NK-92 treated with Interleukin-12 subunit alpha and Interleukin-12 subunit beta, amount 100 ng/mL, for 24 hours (cell line): ENCODE results near the gene RAB20.
"Not testable (repeated sequence)": the region's sequence is repeated elsewhere in the genome, so short reads cannot be mapped to it uniquely, and the experiment has no call there.

ENCODE experiments used
- DNase-seq: peaks from one replicate; lab custom pipeline; 2025; lab: John Stamatoyannopoulos, UW

Gene RAB20, protein sequence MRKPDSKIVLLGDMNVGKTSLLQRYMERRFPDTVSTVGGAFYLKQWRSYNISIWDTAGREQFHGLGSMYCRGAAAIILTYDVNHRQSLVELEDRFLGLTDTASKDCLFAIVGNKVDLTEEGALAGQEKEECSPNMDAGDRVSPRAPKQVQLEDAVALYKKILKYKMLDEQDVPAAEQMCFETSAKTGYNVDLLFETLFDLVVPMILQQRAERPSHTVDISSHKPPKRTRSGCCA

DNA sequence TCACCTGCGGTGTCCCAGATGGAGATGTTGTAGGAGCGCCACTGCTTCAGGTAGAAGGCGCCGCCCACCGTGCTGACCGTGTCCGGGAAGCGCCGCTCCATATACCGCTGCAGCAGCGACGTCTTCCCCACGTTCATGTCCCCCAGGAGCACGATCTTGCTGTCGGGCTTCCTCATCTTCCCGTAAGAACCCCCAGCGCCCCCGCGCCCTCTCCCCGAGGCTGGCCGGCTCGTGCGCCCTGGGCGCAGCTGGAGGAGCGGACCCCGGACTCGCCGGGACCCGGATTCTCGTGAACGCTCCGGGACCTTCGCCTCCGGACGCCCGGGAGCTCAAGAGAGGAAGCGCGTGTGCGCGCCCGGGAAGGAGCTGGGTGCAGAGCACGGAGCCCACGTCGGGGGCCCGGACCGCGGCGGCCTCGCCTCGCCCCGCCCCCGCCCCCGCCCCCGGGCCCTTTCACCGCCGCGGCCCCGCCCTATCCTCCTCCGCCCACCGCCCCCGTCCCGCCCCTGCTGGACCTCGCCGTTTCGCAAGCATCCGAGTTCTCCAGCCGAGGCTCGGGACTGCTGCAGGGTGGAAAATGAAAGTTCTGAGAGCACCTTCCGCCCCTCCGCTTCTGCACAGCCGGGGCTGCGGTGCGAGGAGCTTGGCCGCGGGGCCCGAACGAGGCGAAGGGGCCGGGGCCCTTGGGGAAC is at the start of gene RAB20:
Gene RAB20 (minus strand): TSS at position 379 of the 692 bp plus-strand sequence. CDS start 203 bp downstream, at position 176.
- DNase-seq = no peak

DNA sequence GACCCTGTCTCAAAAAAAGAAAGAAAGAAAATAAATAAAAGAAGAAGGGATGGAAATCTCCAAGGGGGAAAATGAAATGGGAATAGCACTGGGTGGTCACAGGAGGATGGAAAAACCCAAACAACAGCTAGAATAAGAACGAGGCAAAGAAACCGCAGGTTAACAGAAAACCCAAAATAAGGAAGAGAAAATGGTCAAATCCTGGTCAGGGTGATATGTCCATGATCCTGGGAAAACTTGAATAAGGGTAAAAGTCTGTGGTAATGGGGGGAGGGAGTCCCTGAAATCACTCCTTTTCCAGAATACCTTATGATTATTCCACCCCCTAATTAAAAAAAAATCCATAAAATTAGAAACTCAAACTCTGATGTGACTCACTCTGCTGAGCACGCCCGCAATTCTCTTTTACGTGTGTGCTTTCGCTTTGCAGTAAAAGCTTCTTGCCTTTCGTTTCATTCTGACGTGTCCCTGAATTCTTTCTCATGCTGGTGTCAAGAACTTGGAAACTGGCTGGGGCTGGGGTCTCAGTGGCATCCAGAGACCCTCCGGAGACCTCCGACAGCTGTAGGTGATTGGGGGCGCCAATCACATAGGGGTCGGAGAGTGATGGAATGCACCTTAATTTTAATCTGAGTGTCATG is 49.6 kb upstream of the RAB20 start:
- DNase-seq = no peak

DNA sequence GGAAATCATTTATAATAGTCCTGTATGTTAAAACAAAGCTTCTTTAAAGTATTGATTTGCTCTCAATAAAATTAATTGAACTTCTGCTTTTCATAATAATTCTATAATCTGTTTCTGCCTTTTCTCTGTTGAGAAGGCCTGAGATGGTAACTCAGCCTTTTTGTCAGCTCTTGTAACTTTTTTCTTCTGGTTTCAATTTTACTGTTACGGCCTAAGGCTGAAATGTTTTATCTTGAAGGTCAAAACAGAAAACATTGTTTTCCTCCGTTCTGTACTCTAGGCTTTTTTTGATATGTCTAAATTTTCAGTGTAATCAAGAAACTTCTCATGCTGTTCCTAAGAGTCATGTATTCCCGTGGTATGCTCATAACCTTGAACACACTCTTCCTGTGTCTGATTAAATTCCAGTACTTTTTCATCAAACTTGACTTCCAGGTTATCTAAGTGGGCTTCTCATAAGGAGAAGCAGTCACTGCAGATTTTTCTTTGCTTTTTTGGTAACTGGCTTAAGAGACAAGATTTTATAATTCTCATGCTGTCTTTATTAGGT is 46.2 kb upstream of the RAB20 start:
- no peak for DNase-seq

DNA sequence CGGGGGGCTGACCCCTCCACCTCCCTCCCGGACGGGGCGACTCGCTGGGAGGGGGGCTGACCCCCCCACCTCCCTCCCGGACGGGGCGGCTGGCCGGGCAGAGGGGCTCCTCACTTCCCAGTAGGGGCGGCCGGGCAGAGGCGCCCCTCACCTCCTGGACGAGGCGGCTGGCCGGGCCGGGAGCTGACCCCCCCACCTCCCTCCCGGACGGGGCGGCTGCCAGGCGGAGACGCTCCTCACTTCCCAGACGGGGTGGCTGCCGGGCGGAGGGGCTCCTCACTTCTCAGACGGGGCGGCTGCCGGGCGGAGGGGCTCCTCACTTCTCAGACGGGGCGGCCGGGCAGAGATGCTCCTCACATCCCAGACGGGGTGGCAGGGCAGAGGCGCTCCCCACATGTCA is 44.8 kb upstream of the RAB20 start:
- DNase-seq = not testable (repeated sequence)

DNA sequence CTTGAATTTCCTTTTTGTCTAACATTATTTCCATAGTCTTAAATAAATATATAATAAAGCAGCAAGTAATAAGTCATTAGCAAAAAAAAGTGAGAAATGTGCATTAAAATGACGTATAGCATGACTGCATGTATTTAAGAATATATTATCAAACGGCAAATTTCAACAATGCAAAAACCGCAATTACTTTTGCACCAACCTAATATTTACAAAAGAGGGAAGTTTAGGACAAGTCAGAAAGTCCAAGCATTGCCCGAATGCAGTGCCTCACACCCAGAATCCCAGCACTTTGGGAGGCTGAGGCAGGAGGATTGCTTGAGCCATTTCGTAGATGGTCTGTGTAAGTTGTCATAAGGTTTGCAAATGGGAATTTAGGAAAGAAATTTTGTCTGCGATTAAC is 43.6 kb upstream of the RAB20 start:
- DNase-seq = no peak

DNA sequence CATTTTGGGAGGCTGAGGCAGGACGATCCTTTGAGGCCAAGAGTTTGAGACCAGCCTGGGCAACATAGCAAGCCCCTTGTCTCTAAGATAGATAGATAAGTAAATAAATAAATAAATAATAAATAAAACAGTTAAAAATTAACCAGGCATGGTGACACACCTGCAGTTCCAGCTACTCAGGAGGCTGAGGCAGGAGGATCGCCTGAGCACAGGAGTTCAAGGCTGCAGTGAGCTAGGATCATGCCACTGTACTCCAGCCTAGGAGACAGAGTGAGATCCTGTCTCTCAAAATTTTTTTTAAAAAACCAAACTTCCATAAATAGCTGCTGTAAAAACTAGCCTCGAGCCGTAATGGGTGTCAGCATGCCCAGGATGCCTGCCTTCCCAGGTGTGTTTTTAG is 39.5 kb upstream of the RAB20 start:
- no peak for DNase-seq

DNA sequence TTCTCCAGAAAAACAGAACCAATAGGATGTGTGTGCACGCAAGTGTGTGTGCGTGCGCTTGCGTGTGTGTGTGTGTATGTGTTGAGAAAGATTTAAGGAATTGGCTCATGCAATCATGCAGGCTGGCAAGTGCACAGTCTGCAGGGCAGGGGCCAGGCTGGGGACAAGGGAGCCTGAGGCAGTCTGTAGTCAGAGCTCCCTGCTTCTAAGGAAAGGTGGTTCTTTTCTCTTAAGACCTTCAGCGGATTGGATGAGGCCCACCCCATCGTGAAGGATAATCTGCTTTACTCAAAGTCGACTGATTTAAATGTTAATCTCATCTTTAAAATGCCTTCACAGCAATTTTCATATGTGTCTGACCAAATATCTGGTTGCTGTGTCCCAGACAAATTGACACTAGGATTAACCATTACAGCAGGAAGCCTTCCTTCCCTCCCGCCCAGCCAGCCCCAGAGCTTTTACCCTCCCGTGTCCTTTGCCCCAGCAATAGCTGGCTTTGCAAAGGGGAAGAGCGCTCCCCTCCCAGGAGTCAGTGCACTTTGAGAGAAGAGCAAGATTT is 38.8 kb upstream of the RAB20 start:
- no peak for DNase-seq

DNA sequence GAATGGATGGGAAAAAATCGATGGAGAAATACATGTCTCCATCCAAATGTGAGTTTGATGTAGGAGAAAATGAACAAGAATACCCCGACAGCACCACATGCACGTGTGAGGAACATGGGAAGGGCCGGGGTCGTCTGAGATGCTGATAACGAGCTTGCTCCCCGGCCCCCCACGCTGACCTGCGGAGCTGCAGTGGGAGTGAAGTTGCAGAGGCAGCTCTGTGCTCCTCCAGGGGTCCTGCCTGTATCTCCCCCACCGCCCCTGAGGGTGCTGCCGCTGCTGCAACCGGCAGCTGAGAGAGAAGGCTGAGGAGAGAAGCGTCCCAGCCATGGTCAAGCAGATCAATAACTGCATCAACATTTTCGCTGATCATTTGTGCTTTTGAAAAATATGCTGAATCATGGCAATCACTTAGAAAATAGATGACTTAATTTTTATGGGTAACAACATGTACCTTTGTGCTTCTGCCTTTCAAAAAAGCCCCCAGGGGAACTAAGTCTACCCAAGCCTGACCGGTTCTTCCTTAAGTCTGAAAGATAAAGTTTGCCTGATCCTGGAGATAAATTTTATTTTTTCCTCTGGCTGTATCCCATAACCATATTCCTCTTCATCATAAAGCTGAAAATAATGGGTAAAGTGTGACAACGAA is 35.6 kb upstream of the RAB20 start:
- no peak for DNase-seq

DNA sequence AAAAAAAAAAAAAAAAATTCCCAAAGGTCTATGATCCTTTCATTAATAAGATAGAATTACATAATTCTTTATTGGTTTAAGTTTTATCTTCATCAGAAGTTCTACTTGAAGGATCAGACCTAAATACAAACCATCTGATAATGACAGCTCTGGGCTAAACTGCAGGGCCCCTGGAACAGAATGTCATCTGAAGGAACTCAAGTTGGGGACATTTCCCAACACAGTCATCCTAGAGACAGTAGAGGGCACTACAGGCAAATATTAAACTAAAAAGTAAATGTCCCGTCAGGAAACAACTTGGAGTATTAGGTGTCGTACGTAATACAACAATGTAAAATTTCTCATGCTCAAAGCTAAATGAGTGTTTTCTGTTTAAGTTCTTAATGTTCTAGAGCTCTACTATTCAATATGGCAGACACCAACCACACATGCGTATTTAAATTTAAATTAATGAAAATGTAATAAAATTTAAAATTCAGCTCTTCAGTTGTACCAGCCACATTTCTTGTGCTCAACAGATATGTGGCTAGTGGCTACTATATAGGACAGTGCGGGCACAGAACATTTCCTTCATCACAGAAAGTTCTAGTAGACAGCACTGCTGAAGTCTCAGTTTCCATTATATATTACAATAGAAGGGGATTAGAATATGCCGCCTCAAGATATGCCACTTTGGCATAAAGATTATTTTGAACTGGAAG is 32.1 kb upstream of the RAB20 start:
- no peak for DNase-seq

DNA sequence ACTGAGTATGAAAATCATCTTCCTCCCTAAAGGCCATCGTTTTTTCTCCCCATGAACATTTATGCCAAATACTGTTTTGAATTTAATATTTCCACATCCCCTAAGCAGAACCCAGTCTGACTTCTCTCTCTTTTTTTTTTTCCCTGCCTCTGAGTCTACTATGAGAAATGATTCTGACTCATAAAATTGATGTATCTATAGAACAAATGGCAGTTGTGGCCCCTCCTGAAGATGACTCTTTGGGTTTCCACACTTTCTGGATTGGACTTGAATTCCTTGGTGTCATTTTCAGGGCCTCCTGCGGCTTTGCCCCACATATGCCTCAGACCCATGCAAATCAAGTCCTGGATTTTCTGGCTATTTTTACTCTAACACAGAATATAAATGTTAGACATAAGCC is 31.1 kb upstream of the RAB20 start:
- DNase-seq = no peak

DNA sequence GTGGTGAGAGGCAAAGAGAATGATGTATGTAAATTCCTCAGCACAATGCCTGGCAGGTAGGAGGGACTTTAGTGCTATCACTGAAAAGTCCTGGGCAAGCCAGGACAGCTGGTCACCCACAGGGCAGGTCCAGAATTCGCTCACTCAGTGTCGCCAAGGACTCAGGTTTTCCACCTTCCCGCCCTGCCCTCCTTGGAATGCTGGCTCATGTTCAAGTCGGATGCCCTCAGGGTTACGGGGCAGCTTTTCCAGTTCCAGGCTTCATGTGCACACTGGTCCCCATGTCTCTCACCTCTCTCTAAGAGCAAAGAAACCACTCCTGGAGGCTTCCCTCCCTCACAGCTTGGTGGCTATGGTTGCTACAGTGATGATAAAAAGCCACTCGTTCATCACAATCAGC is 29.1 kb upstream of the RAB20 start:
- no peak for DNase-seq

DNA sequence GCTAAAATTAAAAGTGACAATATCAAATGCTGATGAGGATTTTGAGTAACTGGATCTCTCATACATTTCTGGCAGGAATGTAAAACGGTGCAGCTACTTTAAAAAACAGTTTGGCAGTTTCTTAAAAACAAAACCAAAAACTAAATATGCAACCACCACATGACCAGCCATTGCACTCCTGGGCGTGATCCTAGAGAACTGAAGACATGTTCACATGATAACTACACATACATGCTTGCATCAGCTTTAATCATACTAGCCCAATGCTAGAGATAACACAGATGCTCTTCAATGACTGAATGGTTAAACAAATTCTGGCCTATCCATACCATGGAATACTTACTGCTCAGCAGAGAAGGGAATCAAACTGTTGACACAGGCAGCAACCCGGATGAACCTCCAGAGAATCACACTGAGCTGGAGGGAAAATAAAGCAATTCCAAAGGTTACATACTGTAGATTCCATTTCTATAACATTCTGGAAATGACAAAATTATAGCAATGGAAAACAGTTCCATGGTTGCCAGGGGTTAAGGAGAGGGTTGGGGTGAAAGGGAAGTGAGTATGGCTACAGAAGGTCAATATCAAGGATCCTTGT is 28.4 kb upstream of the RAB20 start:
- no peak for DNase-seq

DNA sequence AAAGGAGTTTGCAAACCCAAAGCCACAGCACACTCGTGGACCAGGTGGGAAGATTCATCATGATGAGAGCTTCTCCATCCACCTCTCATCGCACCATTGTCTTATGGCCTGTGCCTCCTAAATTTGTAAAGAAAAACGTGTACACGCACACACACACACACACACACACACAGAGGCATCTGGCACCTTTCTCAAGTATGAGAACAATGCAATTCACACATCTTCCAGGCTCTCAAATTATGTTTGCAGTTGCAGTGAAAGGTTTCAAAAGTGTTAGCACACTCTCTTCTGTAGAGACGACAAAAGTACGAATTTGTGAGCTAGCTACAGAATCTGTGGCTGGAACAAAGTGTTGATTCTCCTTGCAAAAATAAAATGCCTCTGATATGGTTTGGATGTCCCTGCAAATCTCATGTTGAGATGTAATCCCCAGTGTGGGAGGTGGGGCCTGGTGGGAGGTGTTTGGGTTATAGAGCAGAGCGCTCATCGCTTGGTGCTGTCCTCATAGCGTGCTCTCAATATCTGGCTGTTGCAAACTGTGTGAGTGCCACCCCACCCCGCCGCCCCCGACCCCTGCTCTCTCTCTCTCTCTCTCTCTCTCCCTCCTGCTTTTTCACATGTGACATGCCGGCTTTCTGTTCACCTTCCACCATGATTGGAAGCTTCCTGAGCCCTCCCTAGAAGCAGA is 21.8 kb upstream of the RAB20 start:
- no peak for DNase-seq

DNA sequence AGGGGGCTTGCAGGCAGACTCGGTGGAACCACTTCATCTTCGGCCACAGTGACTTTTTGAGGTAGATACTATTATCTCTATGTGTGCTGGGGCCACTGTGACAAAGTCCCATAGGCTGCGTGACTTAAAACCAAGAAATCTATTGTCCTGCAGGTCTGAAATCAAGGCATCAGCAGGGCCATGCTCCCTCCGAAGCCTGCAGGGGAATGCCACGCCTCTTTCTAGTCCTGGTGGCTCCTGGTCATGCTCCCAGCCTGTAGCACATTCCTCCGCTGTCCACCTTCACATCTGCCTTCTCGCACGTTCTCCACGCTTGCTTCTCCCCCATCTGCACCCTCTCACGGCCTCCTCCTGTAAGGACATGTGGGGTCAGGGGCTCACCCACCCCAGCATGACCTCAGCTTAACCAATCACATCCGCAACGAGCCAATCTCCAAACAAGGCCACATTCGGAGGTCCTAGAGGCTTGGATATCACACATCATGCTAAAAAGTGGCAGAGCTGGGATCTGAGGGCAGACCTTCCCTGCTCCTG is 21.0 kb upstream of the RAB20 start:
- no peak for DNase-seq

DNA sequence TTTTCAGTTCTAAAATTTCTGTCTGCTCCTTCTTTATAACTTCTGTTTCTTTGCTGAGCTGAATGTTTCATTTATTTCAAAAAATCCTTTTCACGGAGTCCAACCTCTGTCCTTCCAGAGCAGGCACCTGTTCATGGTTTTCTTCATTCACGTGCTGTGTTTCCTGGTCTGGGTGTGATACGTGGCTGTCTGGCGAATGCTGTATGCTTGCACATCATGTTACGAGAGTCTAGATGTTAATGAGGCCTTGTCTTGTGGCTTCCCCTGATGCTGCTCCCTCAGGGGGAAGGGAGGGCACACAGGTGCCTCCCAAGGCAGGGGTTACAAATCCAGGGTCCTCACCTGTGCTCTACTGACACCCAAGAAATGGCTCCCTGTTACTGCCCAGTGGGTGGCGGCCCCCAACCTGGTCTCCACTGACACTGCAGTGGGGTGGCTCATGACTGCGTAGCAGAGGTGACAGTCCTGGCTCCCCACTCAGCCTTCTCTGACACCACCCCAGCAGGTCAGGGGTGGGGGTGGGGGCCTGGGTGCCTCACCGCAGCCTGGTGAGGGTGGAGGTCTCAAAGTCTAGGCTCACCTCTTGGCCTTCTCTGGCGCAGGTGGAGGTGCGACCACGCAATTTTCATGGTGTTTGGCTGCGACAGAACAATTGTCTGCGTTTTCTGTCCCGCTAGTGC is 20.1 kb upstream of the RAB20 start:
- DNase-seq = no peak

DNA sequence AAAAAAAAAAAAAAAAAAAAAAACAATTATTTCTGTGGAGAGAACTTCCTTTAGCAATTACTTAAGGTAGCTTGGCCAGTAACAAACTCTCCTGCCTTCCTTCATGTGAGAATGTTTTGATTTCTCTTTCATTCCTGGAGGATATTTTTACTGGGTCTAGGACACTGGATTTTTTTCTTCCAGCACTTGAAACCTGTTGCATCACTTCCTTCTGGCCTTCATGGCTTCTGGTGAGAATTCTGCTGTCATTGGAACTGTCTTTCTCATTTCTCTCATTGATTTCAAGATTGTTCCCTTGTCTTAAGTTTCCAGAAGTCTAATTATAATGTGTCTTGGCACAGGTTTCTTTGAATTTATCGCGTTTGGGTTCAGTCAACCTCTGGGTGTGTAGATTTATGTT is 19.3 kb upstream of the RAB20 start:
- no peak for DNase-seq

DNA sequence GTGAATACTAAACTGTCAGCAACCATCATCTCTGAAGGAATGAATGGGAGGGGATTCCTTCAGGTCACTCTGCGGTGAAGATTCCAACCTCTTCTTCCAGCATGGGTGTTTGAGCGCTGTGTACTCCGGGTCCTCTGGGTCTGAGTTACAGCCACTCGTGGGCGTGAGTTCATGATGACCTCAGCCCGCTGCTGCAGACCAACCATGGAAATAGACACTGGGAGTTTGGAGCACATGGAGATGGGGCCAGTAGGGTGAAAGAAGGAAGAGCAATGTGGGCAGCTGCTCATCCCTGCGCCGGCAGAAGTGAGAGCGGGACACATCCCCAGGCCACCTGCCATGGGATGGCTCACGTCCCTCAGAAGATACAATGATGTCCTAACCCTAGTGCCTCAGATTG is 16.8 kb upstream of the RAB20 start:
- no peak for DNase-seq

DNA sequence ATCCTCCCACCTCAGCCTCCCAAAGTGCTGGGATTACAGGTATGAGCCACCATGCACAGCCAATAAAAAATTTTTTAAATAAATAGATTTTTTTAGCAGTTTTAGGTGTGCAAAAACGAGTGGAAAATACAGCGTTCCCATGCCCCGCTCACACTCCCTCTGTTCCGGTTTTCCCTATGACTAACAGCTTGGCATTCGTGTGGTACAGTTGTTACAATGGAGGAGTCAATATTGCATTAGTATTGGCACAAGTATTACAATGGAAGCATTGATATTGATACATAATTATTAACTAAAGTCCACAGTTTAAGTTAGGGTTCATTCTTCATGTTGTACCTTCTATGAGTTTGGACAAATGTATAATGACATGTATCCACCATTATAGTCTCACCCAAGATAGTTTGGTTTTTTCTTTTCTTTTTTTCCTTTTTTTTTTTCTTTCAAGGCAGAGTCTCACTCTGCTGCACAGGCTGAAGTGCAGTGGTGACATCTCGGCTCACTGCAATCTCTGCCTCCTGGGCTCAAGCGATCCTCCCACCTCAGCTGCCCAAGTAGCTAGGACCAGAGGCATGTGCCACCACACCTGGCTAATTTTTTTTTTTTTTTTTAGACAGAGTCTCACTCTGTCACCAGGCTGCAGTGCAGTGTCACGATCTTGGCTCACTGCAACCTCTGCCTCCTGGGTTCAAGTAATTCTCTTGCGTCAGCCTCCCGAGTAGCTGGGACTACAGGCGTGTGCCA is 15.4 kb upstream of the RAB20 start:
- no peak for DNase-seq

DNA sequence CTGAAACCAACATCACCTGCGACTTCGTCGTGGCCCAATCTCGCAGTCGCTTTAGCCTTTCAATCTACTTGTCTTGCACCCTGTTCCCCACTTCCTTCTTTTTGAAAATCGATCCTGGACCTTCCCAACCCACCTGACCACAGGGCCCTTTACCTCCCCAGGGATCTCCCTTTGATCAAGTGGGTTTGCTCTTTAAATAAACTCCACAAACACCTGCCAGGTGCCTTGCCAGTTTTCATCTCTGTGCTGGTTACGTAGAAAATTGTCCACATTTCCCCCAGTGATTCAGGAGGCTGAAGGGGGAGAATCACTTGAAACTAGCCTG is 14.5 kb upstream of the RAB20 start:
- no peak for DNase-seq
